Measurements from ENCODE around the gene PDK2. TPM values are rescaled to one million over a fixed set of nuclear protein-coding genes. Genes with fewer than 3 reads are reported as not detected.

The PDK2 gene
- total RNA-seq = 16.6 and 21.4 TPM in 2 replicates

DNA sequence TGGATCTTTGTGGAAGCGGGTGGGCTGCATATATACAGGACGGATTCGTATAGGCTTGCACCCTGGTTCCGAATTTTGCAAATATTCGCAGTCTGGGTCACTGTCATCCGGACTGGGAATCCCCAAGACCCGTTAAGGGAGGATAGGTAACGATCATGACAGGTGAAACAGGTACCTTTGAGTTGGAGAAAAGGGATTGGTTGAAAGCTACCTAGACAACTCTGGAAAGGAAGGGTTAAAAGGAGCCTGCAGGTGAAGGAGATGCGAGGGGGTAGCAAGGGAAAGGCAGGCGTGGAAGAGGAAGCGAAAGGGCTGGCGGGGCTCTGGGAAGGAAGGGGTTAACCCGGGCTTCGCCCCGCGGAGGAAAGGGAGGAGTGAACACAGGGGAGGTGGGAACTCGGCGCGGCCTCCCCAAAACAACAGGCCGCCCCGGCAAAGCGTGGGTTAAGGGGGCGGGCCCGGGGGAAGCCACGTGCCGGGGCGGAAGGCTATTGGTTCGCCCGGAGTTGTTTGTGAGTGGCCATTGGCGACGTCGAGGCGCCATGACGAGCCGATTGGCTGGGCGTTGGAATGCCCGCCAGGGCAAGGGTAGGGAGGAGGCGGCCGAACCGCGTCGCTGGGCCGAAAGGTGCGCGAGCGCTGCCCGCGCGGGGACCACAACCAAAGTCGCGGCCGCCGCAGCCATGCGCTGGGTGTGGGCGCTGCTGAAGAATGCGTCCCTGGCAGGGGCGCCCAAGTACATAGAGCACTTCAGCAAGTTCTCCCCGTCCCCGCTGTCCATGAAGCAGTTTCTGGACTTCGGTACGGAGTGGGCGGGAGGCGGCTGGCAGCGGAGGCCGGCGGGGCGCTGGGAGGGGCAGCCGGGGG lies at the start of gene PDK2:
Gene PDK2, plus strand, starts transcription at position 599 of the 867 bp plus-strand sequence. Its CDS starts 85 bp downstream, at position 684.

DNA sequence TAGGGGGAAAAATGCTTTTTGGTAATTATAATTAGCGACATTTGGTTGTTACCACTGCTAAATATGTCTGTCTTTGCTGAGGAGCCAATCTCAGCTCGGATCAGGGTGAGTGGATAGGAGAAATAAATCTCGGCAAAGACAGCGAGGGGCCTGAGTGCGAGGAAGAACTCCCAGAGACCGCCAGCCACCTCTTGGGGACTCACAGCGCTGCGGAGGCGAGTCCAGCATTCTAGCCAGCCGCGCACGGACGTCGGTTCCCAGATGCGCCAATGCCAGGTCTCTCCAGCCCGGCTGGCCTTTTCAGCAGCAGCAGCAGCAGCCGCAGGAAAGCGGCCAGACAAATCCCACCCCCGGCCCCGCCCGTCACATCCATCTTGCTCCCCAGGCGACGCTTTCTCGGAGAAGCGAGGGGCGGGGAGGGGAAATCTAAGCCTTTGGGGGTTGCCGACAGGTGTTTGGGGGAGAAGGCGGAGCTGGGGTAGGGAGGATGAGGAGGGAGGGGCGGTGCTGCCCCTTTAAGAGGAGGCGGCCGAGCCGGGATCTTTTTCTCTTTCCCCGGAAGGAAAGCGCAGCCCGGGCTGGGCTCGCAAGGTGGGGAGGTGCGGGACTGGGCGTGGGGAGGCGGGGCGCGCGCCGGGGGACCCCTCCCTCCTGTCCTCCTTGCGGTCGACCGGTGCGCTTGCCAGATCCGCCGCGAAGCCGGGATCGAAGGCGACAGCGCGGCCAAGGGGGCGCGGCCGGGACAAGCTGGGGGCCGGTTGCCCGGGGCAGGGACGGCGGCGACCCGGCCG lies 39.5 kb upstream of the PDK2 start, which contains the start of gene ITGA3:
Gene ITGA3, plus strand, starts transcription at position 685 of the 791 bp plus-strand sequence. CDS start 330 bp downstream, outside the sequence.

DNA sequence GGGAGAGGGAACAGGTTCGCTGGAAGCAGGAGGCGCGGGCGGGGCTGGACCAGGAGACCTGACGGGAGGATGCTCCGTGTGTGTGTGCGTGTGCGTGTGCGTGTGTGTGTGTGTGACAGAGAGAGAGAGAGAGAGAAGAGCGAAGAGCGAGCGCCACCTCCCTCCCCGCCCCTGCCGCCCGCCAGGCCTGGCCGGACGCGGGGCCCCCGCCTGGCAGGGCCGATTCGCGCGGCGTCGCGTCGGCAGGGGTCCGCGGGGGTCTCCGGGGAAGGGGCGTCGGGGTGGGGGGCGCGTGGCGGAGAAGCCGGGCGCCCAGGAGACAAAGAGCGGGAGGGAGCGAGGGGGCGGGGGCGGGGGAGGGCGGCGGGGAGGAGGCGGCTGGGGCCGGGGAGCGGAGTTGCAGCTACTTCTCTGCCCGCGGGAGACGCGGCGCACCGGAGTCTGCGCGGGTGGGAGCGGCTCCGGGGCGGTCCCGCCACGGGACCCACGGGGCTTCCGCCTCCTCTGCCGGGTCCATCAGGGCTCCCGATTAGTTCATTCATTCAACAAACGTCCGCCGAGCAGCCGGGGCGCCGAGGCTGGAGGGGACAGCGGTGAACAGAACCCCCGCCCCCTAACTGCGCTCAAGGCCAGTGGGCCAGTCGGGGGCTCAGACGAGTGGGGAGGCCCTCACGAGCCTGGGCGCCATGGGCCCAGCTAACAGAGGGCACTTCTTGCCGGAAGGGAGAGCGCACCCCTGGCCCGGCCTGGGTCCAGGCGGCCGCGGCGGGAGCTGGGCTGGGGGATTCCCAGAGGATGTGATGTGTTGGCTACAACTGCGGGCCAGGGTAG lies 34.8 kb downstream of the PDK2 start, which contains the start of gene SAMD14:
Gene SAMD14, minus strand, starts transcription at position 433 of the 831 bp plus-strand sequence. CDS start 5,201 bp downstream, outside the sequence.

DNA sequence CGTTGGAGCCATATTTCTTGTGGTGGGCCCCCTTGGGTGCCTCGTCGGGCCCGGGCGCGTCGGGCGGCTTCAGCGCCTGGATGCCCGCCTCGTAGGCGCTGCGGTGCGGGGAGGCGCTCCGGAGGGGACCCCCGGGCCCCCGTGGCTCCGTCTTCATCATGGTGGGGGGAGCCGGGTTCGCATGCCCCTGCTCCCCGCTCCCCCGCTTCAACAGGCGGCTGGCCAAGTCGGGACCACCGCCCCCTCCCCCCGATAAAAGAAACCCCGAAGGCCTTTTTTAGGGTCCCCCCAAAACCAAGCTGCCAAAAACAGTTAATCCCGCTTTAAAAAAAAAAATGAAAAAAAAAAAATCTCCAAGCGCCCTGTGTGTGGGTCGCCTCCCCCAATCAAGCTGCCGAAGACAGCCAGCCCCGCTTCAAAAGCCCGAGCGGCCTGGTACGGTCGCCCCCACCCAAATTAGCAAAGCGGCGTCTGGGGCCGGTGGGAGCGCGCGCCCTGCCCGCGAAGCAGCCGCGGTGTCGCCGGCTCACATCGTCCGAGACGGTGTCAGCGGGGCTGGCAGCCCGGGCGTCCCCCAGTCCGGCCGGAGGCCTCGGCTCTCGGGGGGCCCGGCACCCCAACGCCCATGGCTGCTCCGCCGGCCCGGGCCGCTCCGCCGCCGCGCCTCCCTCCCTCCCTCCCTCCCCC lies 55.3 kb downstream of the PDK2 start, which contains the start of gene PPP1R9B:
Gene PPP1R9B, minus strand, starts transcription at position 324 of the 687 bp plus-strand sequence. Its CDS starts 164 bp downstream, at position 160.

Other genes with a start within 250 kb of the PDK2 start
- gene TAC4, start 247.3 kb upstream of the PDK2 start, total RNA-seq = not detected in 2 replicates
- not detected in 2 replicates for gene DLX4, start 126.2 kb upstream of the PDK2 start, total RNA-seq
- gene DLX3, start 100.1 kb upstream of the PDK2 start, total RNA-seq = not detected in 2 replicates
- gene ITGA3, start 39.2 kb upstream of the PDK2 start, total RNA-seq = 15.1 and 16.9 TPM in 2 replicates
- 1.4 and 1.9 TPM in 2 replicates for gene SAMD14, start 34.8 kb downstream of the PDK2 start, total RNA-seq
- gene PPP1R9B, start 55.3 kb downstream of the PDK2 start, total RNA-seq = 25.6 and 41.8 TPM in 2 replicates
- 0.18 TPM in 1 of 2 replicates, not detected in the other for gene SGCA, start 70.7 kb downstream of the PDK2 start, total RNA-seq
- 1,223 and 1,870 TPM in 2 replicates for gene COL1A1, start 106.3 kb downstream of the PDK2 start, total RNA-seq
- gene TMEM92, start 179.1 kb downstream of the PDK2 start, total RNA-seq = under 0.01 and 0.09 TPM in 2 replicates

All from smooth muscle cell of bladder (primary cell).